Measurements from ENCODE around the gene RASGRF1. TPM values are rescaled to one million over a fixed set of nuclear protein-coding genes. Genes with fewer than 3 reads are reported as not detected.

RASGRF1 gene
- total RNA-seq, 1 donor from 2014 or later: not detected

DNA sequence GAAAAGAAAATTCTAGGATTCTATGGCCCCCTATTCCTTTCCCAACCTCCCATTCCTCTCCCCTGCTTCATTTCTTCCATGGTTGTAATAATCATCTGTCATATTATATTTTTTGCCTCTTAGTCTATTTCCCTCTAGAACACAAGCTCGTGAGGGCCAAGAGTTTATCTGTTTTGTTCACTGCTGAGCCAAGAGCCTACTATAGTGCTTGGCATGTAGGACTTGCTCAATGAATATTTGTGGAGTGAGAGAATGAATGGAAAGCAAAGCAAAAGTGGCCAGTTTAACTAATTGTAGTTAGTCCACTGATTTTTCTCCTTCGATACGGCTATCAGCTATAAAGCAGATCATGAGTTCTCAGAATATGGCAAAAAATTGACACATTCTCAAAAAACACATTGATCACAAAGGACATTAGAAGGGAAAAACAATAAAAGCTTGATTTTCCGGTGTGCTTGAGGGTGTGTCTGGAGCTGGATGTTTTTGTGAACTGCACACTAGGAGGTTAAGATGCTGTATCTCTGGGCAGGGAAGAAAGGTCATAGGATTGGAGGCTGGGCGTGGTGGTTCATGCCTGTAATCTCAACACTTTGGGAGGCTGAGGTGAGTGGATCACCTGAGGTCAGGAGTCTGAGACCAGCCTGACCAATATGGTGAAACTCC lies 120.8 kb downstream of the RASGRF1 start:
- Histone ChIP-seq H3K4me1 (no peaks in the 10 kb centered on the region), H3K36me3 (no peaks in the 10 kb centered on the region), H3K27me3 (no peaks in the 10 kb centered on the region), H3K27ac (no peak overlapping the region), H3K9me3 (no peaks in the 10 kb centered on the region), H3K4me3 (no peak overlapping the region)
- DNase-seq (ENCODE audit: extremely low spot score in 2 of 2): no peak
- TF ChIP-seq POLR2A (IDR thresholded peaks at IDR 0.05) (no peak), POLR2AphosphoS5 (IDR thresholded peaks at IDR 0.05; ENCODE audit: insufficient read depth in 1 of 2, low read depth in 1 of 2) (no peak), CTCF (IDR thresholded peaks at IDR 0.05) (no peak)
- intact Hi-C loops (cut with DNase I): loop anchor here (10.0 kb wide), 1 partner anchor 55 kb away; no protein-coding TSS in a partner anchor

DNA sequence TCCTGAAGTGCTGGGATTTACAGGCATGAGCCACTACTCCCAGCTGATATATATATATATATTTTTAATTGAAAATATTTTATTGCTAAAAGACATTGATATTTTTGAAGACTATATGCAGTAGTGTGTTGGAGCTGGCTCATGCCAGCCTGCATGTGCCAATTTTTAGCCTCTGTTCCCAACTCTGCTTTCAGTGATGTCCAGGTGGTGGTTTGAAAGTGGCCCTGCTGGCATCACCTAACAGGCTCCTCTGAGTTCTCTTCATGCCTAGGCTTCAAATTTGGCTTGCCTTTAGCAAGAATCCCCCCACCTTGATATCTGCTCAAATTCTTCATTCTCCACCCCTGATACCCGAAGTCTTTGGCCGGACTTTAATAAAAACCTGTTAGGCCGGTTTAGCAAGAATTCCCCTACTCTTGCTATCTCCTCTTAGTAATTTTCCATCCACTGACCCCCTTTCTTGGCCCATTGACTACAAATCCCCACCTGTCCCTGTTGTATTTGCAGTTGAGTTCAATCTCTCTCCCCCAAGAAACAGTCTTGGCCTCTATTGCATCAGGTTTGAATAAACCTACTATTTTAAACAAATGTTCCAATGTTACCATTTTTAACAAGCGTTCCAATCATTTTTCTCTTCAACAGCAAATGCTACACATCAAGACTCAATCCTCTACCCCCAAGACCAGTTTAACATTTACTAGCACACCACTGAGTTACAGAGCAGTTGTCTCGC lies 121.9 kb downstream of the RASGRF1 start:
- intact Hi-C loops (cut with DNase I): no loop called here
- no peak for DNase-seq (ENCODE audit: extremely low spot score in 2 of 2)
- no peaks in the 10 kb centered on the region for H3K9me3 ChIP-seq

GRCh38 chr15:78968114-78968513 lies 122.5 kb downstream of the RASGRF1 start:
- no peak for DNase-seq (ENCODE audit: extremely low spot score in 2 of 2)
- H3K27me3 ChIP-seq: no peaks in the 10 kb centered on the region
- intact Hi-C loops (cut with DNase I): no loop called here
- no peaks in the 10 kb centered on the region for H3K36me3 ChIP-seq
- H3K4me3 ChIP-seq: no peak overlapping the region
- TF ChIP-seq CTCF (IDR thresholded peaks at IDR 0.05) (no peak), POLR2AphosphoS5 (IDR thresholded peaks at IDR 0.05; ENCODE audit: insufficient read depth in 1 of 2, low read depth in 1 of 2) (no peak), POLR2A (IDR thresholded peaks at IDR 0.05) (no peak)
- no peaks in the 10 kb centered on the region for H3K4me1 ChIP-seq
- no peak overlapping the region for H3K27ac ChIP-seq
- no peaks in the 10 kb centered on the region for H3K9me3 ChIP-seq

More for the DNA sequence above, 121.9 kb downstream of the RASGRF1 start:
- TF ChIP-seq POLR2A (IDR thresholded peaks at IDR 0.05) (no peak), CTCF (IDR thresholded peaks at IDR 0.05) (no peak), POLR2AphosphoS5 (IDR thresholded peaks at IDR 0.05; ENCODE audit: insufficient read depth in 1 of 2, low read depth in 1 of 2) (no peak)
- Histone ChIP-seq H3K27ac (no peak overlapping the region), H3K4me1 (no peaks in the 10 kb centered on the region), H3K36me3 (no peaks in the 10 kb centered on the region), H3K27me3 (no peaks in the 10 kb centered on the region), H3K4me3 (no peak overlapping the region)

DNA sequence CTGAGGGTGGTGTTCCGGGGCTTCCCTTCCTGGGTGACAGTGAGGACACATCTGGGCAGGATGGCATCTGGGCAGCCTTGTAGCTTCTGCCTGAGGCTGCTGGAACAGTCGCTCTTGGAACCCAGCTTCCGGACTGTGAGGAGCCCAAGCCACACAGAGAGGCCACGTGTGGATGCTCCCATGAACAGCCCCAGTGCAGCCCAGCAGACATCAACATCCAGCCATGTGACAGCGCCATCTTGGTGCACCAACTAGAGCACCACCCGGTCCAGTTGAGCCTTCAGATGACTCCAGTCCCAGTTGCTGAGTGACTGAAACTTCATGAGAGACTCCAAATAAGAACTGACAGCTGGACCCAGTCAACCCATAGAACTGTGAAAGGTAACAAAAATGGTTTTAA lies 130.3 kb downstream of the RASGRF1 start:
- no peaks in the 10 kb centered on the region for H3K27me3 ChIP-seq
- TF ChIP-seq CTCF (IDR thresholded peaks at IDR 0.05) (no peak), POLR2AphosphoS5 (IDR thresholded peaks at IDR 0.05; ENCODE audit: insufficient read depth in 1 of 2, low read depth in 1 of 2) (no peak), POLR2A (IDR thresholded peaks at IDR 0.05) (no peak)
- no peaks in the 10 kb centered on the region for H3K4me1 ChIP-seq
- no peaks in the 10 kb centered on the region for H3K9me3 ChIP-seq
- no peak overlapping the region for H3K27ac ChIP-seq
- H3K4me3 ChIP-seq: no peak overlapping the region
- intact Hi-C loops (cut with DNase I): no loop called here
- no peak for DNase-seq (ENCODE audit: extremely low spot score in 2 of 2)
- no peaks in the 10 kb centered on the region for H3K36me3 ChIP-seq

DNA sequence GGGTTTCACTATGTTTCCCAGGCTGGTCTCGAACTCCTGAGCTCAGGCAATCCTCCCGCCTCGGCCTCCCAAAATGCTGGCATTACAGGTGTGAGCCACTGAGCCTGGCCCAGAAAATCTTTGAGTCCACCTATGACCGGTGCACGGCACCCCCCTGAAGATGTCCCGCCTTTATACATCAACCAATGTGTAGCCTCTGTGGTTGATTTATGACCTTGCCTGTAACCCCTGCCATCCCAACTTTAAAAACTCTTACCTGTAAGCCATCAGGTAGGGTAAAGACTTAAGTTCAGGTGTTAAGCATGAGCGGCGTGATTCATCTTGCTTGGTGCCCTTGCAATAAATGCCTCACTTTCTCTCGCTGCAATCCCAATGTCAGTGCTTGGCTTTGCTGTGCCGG lies 131.2 kb downstream of the RASGRF1 start:
- no peaks in the 10 kb centered on the region for H3K36me3 ChIP-seq
- intact Hi-C loops (cut with DNase I): no loop called here

More for the DNA sequence above, 131.2 kb downstream of the RASGRF1 start:
- Histone ChIP-seq H3K4me3 (no peak overlapping the region), H3K9me3 (no peaks in the 10 kb centered on the region), H3K27me3 (no peaks in the 10 kb centered on the region), H3K27ac (no peak overlapping the region), H3K4me1 (no peaks in the 10 kb centered on the region)
- TF ChIP-seq POLR2AphosphoS5 (IDR thresholded peaks at IDR 0.05; ENCODE audit: insufficient read depth in 1 of 2, low read depth in 1 of 2): no peak
- TF ChIP-seq CTCF (IDR thresholded peaks at IDR 0.05): no peak
- no peak for TF ChIP-seq POLR2A (IDR thresholded peaks at IDR 0.05)
- no peak for DNase-seq (ENCODE audit: extremely low spot score in 2 of 2)
